ENCODE data around the gene LAMA3. TPM values are rescaled to one million over a fixed set of nuclear protein-coding genes. Genes with fewer than 3 reads are reported as not detected.
A peak's percentile ranks its signal among the peaks of the same experiment; 100 is the strongest.

The LAMA3 gene
- total and polyA plus RNA-seq, 12 donors, result 0.89 to 5.3 (median 3.3) TPM

DNA sequence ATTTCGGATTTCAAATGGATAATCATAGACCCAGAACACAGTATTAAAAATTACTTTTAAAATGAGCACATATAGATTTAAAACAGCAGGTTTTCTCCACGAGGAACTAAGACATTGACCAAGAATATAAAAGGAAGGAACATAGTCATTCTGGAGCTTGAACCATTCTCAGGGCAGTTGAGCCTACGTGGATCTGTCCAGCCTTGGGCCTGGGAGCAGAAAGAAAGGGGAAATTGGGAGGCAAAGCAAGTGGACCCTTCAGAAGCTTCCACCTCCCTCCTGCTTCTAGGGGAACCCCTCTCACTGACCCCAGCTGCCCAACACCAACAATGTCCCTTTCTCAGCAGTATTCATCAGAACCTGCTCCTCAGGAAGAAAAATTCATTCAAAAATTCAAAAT is 293.9 kb downstream of the LAMA3 start:
- WGBS, 2 donors, result 89 to 90% methylated on average over 3 of the region's 3 CpGs
- ATAC-seq (no peak), DNase-seq (no peak)
- intact Hi-C loops (cut with DNase I), result no loop called here
- TF ChIP-seq, protein P1, sequence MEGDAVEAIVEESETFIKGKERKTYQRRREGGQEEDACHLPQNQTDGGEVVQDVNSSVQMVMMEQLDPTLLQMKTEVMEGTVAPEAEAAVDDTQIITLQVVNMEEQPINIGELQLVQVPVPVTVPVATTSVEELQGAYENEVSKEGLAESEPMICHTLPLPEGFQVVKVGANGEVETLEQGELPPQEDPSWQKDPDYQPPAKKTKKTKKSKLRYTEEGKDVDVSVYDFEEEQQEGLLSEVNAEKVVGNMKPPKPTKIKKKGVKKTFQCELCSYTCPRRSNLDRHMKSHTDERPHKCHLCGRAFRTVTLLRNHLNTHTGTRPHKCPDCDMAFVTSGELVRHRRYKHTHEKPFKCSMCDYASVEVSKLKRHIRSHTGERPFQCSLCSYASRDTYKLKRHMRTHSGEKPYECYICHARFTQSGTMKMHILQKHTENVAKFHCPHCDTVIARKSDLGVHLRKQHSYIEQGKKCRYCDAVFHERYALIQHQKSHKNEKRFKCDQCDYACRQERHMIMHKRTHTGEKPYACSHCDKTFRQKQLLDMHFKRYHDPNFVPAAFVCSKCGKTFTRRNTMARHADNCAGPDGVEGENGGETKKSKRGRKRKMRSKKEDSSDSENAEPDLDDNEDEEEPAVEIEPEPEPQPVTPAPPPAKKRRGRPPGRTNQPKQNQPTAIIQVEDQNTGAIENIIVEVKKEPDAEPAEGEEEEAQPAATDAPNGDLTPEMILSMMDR (IDR thresholded peaks at IDR 0.05), result no peak
- no peaks in the 10 kb centered on the region for H3K27me3 ChIP-seq
- no peaks in the 10 kb centered on the region for H3K9me3 ChIP-seq
- H3K4me1 ChIP-seq, result peaks cover 0 to 20% (median 7%) of the 10 kb centered on the region in 9 donors
- no peak overlapping the region for H3K27ac ChIP-seq
- no peaks in the 10 kb centered on the region for H3K36me3 ChIP-seq
- H3K4me3 ChIP-seq, result no peak overlapping the region

DNA sequence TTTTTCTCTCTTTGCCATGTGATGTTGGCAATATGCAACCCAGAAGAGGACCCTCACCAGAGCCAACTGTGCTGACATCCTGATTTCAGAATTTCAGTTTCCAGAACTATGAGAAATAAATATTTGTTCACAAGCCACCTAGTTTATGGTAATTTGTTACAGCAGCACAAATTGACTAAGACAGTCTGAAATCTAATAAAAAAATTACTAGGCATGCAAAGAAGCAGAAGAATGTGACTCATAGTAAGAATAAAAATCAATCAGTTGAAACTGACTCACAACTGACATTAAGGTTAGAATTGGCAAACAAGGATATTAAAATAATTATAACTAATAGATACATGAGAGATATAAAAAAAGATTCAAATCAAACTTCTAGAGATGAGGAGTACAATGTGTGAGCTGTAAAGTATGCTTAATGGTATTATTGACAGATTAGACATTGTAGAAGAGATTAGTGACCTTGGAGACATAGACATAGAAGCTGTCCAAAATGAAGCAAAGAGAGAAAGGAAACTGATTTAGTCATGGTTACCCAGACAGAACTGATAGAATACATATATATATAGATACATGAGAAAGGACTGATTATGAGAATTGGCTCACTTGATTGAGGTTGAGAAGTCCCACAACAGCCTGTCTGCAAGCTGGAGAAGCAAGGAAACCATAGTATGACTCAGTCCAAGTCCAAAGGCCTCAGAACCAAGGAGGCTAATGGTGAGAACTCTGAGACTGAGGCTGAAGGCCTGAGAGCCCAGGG is 297.5 kb downstream of the LAMA3 start:
- no peaks in the 10 kb centered on the region for H3K36me3 ChIP-seq
- intact Hi-C loops (cut with DNase I), result no loop called here
- no peak overlapping the region for H3K4me3 ChIP-seq
- ATAC-seq (no peak), DNase-seq (no peak)
- peaks cover 0 to 10% (median 6%) of the 10 kb centered on the region in 9 donors for H3K4me1 ChIP-seq
- H3K9me3 ChIP-seq, result no peaks in the 10 kb centered on the region
- no peaks in the 10 kb centered on the region for H3K27me3 ChIP-seq
- no peak overlapping the region for H3K27ac ChIP-seq
- TF ChIP-seq, protein P1 (IDR thresholded peaks at IDR 0.05), result no peak

DNA sequence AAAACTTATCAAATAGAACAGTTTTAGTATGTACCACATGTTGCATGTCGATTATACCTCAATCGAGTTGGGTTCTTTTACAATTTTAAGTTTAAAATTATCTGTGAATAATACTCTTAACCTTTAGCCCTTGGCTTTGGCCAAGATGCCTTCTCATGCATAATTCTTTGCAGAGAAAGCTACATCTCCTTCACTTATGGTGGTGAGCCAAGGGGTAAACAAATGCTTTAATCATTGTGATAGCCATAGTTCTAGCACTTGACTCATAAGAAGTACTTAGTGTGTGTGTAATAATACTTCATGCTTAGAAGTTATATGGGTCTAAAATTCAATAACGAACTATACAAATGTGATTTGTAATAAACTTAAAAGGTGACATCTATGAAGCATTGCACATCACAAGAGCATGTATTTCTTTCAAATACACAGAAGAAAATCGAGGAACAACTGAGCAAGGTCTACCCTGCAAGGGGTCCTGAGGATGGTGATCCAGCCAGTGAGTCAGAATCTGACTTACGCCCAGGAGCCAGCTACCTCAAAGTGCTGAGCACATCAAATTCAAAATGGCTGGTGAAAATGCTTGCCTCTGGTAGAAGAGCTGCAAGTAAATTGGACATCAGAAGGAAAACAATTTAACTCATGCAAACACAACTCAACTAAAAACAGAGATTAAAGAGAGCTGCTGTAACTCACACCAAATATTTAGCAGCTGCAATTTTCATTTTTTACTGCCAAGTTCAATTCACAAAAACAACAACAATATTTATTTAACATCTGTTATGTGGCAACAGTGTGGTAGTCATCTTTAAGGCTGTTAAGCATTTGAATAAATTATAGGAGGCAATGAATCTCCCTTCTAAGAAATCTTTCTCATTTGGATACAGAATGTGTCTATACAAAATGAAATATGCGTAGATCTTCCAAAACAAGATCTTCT is 301.5 kb downstream of the LAMA3 start:
- H3K4me3 ChIP-seq, result no peak overlapping the region
- ATAC-seq, result no peak
- no peaks in the 10 kb centered on the region for H3K9me3 ChIP-seq
- DNase-seq, result no peak
- TF ChIP-seq, protein P1 (IDR thresholded peaks at IDR 0.05), result no peak
- H3K4me1 ChIP-seq, result peaks cover 0 to 17% (median 9%) of the 10 kb centered on the region in 9 donors
- intact Hi-C loops (cut with DNase I), result no loop called here
- H3K36me3 ChIP-seq, result no peaks in the 10 kb centered on the region
- H3K27me3 ChIP-seq, result no peaks in the 10 kb centered on the region
- no peak overlapping the region for H3K27ac ChIP-seq
- 89 to 93% methylated on average over 6 of the region's 6 CpGs for WGBS, 2 donors

DNA sequence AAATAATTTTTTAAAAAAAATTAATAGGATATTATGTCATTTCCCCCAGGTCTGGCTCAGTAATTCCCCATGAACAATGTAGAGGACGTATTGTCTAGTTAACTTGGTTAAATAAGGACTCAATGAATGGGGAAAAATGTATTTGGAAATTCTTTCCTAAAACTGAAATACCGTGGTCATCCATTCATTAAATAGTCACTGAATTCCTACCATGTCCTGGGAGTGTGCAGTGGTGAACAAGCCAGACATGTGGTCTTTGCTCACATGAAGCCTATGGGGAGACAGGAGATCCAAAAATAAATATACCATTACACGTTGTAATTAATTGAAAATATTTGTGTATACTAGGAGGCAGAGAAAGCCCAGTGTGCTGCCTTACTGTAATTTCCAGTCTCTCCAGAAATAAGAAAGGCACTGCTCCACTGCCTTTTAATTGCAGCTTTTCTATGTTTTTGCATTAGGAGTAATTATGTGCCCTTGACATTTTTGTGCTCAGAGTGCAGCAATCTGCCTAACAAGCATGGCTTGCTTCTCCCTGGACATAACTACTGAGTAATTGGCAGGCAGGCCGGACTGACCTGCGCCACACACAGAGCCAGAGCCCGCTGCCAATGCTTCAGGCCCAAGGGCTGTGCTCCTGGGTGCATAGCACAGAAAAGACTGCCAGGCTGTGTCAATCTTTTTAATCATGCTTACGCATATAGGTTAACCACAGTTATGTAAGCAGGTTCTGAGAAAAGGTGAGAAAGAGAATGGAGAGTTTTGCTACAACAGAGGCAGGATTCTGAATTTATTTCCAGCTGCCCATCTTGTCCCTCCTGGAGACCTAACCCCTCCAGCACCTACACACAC is 303.1 kb downstream of the LAMA3 start:
- intact Hi-C loops (cut with DNase I), result no loop called here

More for the DNA sequence above, 303.1 kb downstream of the LAMA3 start:
- WGBS, 2 donors, result 49 to 64% methylated on average over 7 of the region's 7 CpGs
- H3K36me3 ChIP-seq, result no peaks in the 10 kb centered on the region
- ATAC-seq (peak; percentile 78 to 97 (median 92)), DNase-seq (peak; percentile 34 to 50)
- peaks cover 0 to 17% (median 9%) of the 10 kb centered on the region in 9 donors for H3K4me1 ChIP-seq
- H3K4me3 ChIP-seq, result no peak overlapping the region
- peak overlapping the region in 8 of 10 donors; percentile 16 to 69 (median 44) for H3K27ac ChIP-seq
- TF ChIP-seq, protein P1 (IDR thresholded peaks at IDR 0.05), result no peak
- H3K27me3 ChIP-seq, result no peaks in the 10 kb centered on the region
- H3K9me3 ChIP-seq, result no peaks in the 10 kb centered on the region

Data from heart right ventricle (tissue), 16 donors.